Stimulated activated CD4-positive, alpha-beta T cell treated with anti-CD3 and anti-CD28 coated beads, Interleukin-15, amount 100 ng/mL, for 24 hours (primary cell): ENCODE results near the gene ABHD16A.
A peak's percentile ranks its signal among the peaks of the same experiment; 100 is the strongest.

Experiments used
- DNase-seq: peaks from one replicate; pipeline ENCODE4 v3.0.0-alpha.2; 2020

ABHD16A gene

GRCh38 chr6:31687860-31688693, 15.0 kb downstream of the ABHD16A start:
- DNase-seq = no peak

DNA sequence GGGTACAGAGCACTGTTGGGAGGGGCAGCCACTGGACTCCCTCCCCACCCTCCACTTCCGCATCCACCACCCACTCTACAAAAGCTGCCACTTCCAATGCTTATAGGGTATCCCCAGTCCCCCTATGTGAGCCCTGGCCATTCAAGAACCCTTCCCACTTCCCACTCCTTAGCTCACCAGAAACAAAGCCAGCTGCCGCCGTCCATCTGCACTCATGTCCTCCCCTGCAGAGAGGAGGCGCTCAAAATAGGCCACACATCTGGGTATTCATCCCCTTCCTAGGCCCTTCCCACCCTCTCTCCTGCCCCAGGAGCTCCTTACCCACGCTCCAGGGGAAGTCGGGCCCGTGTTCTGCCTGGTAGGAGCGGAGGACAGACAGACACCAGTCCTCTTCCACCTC, 15.8 kb downstream of the ABHD16A start:
- DNase-seq = no peak

- no peak for DNase-seq
Measured at GRCh38 chr6:31686483-31686882, 16.6 kb downstream of the ABHD16A start.

GRCh38 chr6:31683591-31683990, 19.5 kb downstream of the ABHD16A start:
- DNase-seq = no peak

- DNase-seq = peak; percentile 70
Measured at GRCh38 chr6:31681135-31681671, 21.9 kb downstream of the ABHD16A start.

GRCh38 chr6:31680226-31681134, 22.6 kb downstream of the ABHD16A start, which contains the start of gene LY6G5C:
Gene LY6G5C (minus strand): TSS chr6:31681067. CDS start chr6:31680373, 694 bp downstream.
- DNase-seq = peak; percentile 72

DNA sequence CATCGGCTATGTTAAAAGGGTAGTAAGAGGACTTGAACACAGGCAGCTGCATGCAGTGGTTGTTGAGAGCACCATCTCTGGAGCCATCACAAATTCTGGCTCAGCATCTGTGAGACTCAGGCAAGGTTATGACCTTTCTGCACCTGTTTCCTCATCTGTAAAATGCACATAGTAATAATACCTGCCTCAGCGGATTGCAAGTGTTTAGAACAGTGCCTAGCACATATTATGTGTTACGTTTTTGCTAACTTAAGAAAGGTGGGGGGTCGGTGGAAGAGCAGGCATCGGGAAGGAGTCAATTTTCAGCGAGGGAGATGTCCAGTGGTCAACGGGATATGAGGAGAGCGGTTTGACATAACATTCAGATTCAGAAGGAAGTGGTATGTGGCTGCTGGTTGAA, 25.2 kb downstream of the ABHD16A start:
- DNase-seq = no peak

GRCh38 chr6:31676904-31677303, 26.2 kb downstream of the ABHD16A start:
- DNase-seq = no peak

DNA sequence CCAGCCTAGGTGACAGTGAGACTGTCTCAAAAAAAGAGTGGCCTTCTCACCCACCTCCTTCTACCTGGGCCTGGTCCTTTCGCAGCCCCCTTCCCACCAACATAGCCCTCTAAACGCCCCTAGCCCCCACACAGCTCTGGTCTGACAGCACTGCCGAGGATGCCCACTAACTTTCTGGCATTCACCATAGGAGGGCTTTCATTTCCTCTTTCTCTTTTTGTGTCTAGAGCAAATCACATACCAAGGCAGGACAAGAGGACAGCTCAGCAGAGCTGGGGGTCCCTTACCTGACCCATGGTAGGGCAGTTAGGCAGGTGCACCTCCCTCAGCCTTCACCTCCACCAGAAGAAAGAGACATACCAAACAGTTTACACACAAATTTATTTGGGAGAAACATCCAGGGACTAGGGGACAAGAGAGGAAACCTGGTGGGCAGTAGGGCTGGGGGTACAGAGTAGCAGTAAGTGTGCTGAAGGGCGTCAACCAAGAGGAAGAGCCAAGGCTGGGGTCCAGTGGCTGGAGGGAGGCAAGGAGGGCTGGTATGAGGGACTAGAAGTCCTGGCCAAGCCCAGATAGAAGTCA, 26.7 kb downstream of the ABHD16A start:
- DNase-seq = no peak

GRCh38 chr6:31669676-31670075, 33.4 kb downstream of the ABHD16A start, which contains the start of gene LY6G5B:
Gene LY6G5B (plus strand): TSS chr6:31669976. CDS start chr6:31670951, 975 bp downstream.
- no peak for DNase-seq

DNA sequence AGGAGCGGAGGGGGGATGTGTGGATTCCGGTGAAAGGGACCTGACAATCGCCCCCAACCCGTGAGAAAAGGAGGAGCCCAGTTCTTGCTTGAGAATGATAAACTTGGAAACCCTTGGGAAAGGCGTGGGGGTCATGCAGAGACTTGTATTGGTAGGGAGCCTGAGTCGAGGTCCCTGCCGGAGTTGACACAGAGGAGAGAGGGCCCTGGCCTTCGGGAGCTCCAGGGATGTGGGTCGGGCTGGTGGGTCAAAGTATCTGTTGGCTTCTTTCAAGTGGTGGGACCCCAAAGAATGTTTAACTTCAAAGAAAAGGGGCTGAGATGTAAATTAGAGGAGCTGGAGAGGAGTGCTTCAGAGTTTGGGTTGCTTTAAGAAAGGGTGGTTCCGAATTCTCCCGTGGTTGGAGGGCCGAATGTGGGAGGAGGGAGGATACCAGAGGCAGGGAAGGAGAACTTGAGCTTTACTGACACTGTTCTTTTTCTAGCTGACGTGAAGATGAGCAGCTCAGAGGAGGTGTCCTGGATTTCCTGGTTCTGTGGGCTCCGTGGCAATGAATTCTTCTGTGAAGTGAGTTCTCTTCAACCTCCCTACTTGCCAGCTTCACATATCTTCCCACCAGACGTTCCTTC, 36.7 kb downstream of the ABHD16A start:
- no peak for DNase-seq

DNA sequence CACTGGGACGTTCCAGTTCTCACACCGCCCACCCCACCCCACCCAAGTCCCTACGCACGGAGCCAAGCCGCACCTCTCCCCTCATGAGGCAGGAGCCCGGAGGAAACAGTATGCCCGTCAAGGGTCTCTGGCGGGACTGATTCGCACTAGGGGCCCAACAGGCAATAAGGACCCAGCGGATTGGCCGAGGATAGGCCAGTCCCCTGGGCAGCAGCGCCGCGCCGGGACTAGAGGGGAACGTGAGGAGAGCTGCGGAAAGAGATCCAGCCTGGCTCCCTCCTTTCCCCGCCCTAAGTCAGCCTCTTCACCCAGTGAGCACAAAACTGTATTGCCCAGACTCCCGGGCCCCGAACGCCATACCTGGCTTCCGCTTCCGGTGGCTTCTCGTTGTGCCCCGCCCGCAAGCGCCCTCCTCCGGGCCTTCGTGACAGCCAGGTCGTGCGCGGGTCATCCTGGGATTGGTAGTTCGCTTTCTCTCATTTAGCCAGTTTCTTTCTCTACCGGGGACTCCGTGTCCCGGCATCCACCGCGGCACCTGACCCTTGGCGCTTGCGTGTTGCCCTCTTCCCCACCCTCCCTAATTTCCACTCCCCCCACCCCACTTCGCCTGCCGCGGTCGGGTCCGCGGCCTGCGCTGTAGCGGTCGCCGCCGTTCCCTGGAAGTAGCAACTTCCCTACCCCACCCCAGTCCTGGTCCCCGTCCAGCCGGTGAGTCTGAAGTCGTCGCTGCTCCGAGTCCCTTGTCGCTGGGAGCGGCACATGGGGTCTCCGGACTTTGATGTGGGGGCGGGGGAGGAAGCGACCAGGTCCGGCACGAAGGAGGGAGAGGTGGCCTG, 37.4 kb downstream of the ABHD16A start, which contains the start of gene CSNK2B:
TSS of gene CSNK2B (plus strand) at position 580 of the 836 bp plus-strand sequence. CDS start 752 bp downstream, outside the sequence.
- DNase-seq = peak; percentile 99

GRCh38 chr6:31664790-31665500, 38.2 kb downstream of the ABHD16A start, which contains the start of gene GPANK1:
Gene GPANK1 (minus strand): TSS chr6:31664997. CDS start chr6:31664478, 519 bp downstream.
- peak; percentile 92 for DNase-seq

DNA sequence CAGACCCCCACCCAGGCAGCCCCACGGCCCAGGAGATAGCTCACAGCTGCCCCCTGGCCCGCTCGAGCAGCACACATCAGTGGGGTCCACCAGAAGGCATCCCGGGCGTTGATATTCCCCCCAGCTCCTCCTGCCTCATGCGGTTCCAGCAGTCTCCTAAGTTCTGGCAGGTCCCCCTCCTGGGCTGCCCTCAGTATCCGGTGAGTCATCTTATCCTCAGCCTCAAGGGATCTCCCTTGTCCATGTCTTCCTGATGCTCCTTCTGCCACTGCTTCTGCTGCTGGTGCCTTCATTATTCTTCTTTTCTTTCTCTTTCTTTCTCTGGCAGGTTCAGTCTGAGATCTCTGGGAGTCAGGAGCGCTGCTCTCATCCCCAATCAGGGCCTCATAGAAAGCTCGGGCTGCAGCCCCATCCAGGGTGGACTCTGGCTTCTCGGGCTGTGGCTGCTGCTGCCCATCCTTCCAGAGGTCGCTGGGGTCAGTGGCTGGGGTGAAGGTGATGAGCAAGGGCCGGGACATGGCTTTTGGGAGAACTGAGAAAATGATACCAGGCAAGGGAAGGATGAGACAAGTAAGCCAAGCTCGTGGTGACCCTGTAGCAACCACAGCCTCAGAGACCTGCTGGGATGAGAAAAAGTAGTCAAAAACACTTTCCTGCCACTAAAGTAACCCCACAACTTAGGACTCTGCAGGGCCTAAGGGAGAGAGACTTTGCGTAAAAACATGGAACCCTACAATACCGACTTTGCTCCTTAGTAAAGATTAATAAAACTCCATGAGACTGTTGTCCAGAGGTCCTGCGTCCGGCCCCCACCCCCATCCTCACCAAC, 38.9 kb downstream of the ABHD16A start:
- DNase-seq = no peak

DNA sequence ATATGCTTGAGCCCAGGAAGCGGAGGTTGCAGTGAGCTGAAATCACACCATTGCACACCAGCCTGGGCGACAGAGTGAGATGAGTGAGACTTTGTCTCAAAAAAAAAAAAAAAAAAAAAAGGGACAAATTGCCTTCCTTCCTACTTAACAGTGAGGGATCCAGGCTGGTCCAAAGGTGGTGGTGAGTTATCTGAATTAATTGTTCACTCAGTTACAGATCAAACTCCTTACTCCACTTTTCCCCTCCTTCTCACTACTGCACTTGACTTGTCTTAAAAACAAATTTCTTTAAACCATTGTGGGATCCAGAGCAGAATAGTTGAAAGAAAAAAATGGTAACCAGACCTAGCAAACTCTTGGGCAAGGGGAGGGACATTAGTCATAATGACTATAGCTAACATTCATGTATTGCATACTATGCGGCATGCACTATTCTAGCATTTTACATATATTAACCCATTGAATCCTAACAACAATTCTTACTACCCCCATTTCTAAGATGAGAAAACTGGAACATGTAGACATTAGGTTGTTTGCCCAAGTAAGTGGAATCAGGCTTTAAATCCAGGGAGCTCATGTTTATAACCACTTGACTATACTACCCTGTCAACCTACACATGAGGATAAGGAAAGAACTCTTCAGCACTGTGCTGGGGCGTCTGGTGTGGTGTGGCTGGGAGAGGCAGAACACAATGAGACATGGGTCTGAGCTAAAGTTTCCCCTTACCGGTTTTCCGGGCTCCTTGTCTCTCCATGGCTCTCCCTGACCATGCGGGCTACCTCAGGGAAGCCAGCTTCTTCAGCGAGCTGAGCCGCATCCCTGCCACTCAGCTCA, 39.8 kb downstream of the ABHD16A start:
- no peak for DNase-seq

DNA sequence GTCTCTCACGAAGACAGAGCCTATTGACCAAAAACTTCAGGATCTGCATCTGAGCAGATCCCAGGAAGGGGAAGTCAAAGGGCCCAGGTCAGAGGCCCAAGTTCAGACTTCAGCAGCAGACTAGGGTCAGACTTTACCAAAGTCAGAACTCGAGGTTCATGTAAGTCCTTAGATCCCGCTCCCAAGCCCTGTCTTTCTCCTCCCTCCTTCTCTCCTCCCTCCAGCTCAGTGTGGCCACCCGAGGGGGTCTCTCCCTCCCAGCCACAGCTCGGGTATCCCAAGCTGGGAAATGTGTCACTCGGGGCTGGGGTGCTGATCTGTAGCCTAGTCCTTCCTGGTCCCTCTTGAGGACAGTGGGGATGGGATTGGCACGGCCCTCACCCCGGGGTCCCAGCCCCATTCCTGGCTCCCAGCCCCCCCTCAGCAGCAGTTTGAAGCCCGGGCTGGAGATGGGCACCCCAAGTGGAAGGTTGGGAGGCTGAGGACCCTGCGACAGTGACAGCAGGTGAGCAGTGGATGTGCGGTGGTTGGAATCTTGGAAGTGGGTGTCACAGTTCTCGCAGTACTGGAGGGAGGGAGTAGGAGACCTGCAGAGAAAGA, 40.9 kb downstream of the ABHD16A start:
- no peak for DNase-seq

DNA sequence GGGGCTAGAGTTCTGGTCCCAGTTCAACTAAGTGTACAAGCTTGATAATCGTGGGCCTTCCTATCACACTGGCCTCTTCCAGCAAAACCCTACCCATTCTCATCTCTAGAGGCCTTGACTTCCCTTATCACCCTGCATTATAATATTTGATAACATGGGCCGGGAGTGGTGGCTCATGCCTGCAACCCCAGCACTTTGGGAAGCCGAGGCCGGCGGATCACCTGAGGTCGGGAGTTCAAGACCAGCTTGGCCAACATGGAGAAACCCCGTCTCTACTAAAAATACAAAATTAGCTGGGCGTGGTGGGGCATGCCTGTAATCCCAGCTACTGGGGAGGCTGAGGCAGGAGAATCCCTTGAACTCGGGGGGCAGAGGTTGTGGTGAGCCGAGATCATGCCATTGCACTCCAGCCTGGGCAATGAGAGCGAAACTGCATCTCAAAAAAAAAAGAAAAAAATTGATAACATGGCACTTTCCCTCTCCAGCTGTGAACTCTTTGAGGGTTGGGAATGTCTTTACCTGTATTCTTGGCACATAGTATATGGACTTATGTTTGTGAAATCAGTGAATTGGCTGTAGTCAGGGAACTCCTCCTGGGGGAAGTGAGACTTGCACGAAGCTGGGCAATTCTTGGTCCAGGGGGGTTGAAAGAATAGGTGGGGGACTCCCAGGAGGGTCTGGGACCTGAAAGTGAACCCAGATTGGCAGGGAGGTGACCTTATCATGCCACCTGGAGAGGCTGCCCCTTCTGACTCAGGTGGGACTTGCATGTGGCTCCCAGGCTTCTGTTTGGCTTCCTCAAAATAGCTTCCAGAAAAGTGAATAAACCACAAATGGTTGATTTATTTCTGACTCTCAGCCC, 41.6 kb downstream of the ABHD16A start:
- no peak for DNase-seq
